GM13977 (cell line): Measurements from ENCODE around the gene LCMT1.
A peak's percentile ranks its signal among the peaks of the same experiment; 100 is the strongest.

Experiments used
- DNase-seq: peaks from one replicate; pipeline ENCODE4 v3.0.0; 2012; ENCODE audit warnings: low spot score
- CTCF ChIP-seq: IDR thresholded peaks from 2 replicates; pipeline ENCODE4 v1.5.1; 2012; ENCODE audit warnings: mild to moderate bottlenecking, control low read depth; ENCODE audit not compliant: insufficient read depth; ENCODE audit errors: extremely low read depth, missing control alignments
- in situ Hi-C: fragments of 300-500 bp; cut with MboI; formaldehyde crosslinking; loops from one replicate; pipeline ENCODE4 v1.12.0; 2022; ENCODE audit warnings: low sequenced_read_pairs, low pct_unique_long_range_greater_than_20kb, mixed read lengths, inconsistent platforms; ENCODE audit not compliant: unreplicated experiment

Gene LCMT1

GRCh38 chr16:25066747-25067631 is 44.6 kb upstream of the LCMT1 start:
- in situ Hi-C loops = no loop called here
- DNase-seq = peak; percentile 96
- TF ChIP-seq CTCF = no peak

GRCh38 chr16:25073854-25074253 is 37.7 kb upstream of the LCMT1 start:
- TF ChIP-seq CTCF = no peak
- in situ Hi-C loops = no loop called here
- no peak for DNase-seq

GRCh38 chr16:25078386-25078978 is 33.1 kb upstream of the LCMT1 start:
- in situ Hi-C loops = no loop called here
- no peak for DNase-seq
- TF ChIP-seq CTCF = no peak

GRCh38 chr16:25079637-25080378 is 31.7 kb upstream of the LCMT1 start:
- in situ Hi-C loops = no loop called here
- no peak for TF ChIP-seq CTCF
- DNase-seq = no peak

GRCh38 chr16:25080420-25081131 is 31.0 kb upstream of the LCMT1 start:
- in situ Hi-C loops = no loop called here
- TF ChIP-seq CTCF = no peak
- no peak for DNase-seq

GRCh38 chr16:25081702-25082101 is 29.8 kb upstream of the LCMT1 start:
- in situ Hi-C loops = no loop called here
- TF ChIP-seq CTCF = no peak

More at GRCh38 chr16:25081702-25082101, 29.8 kb upstream of the LCMT1 start:
- DNase-seq = no peak
